PC-3 (cell line): ENCODE measurements around the gene NCMAP. TPM values are rescaled to one million over a fixed set of nuclear protein-coding genes. Genes with fewer than 3 reads are reported as not detected.
"Not testable (repeated sequence)": the region's sequence is repeated elsewhere in the genome, so short reads cannot be mapped to it uniquely, and the experiment has no call there.

Source experiments
- ATAC-seq: fragments of 200-7000 bp; cut with Tn5 transposase; 2 replicates; pipeline ENCODE4 v1.9.1; 2020; ENCODE audit warnings: mild to moderate bottlenecking, moderate library complexity
- BruUV-seq: library from RNA; stranded (reverse); fragments of 400-500 nt; replicated peaks from 2 replicates; lab custom pipeline; 2021; lab: Mats Ljungman, UMichigan
- CTCF ChIA-PET: fragments of 300-600 bp; sonication (Branson Sonifier 250); formaldehyde crosslinking; loops from one replicate; lab custom pipeline; 2022; ENCODE audit warnings: antibody characterized with exemption; lab: Charles Lee
- POLR2A ChIA-PET: fragments of 300-600 bp; sonication (Branson Sonifier 250); formaldehyde crosslinking; loops from one replicate; lab custom pipeline; 2022; ENCODE audit warnings: antibody characterized with exemption; ENCODE audit not compliant: unreplicated experiment; lab: Charles Lee
- DNase-seq: peaks from one replicate; pipeline ENCODE4 v3.0.0-alpha.2; 2015
- H2AFZ ChIP-seq: fragments of 300-600 bp; sonication (generic); 2 replicates; pipeline ENCODE4 v1.6.0; 2016; ENCODE audit warnings: antibody characterized with exemption, low read length
- H3F3A ChIP-seq: fragments of 300-600 bp; sonication (generic); one replicate; pipeline ENCODE4 v1.6.0; 2017; ENCODE audit warnings: antibody characterized with exemption, low read length, control low read depth, mild to moderate bottlenecking; ENCODE audit not compliant: unreplicated experiment
- H3K27ac ChIP-seq: fragments of 300-600 bp; sonication (generic); 2 replicates; pipeline ENCODE4 v1.5.1; 2016; ENCODE audit warnings: mild to moderate bottlenecking, low read length
- H3K27me3 ChIP-seq: fragments of 300-600 bp; sonication (generic); 2 replicates; pipeline ENCODE4 v1.6.1; 2016; ENCODE audit warnings: low read length, mixed read lengths
- H3K36me3 ChIP-seq: fragments of 300-600 bp; sonication (generic); 2 replicates; pipeline ENCODE4 v1.6.1; 2016; ENCODE audit warnings: low read depth, mixed run types, low read length, mixed read lengths
- H3K4me1 ChIP-seq: fragments of 300-600 bp; sonication (generic); 2 replicates; pipeline ENCODE4 v1.5.1; 2016; ENCODE audit warnings: low read length; ENCODE audit not compliant: insufficient read depth
- H3K4me2 ChIP-seq: fragments of 300-600 bp; sonication (generic); 2 replicates; pipeline ENCODE4 v1.6.0; 2016; ENCODE audit warnings: low read length
- H3K4me3 ChIP-seq: fragments of 300-600 bp; sonication (generic); 2 replicates; pipeline ENCODE4 v1.5.1; 2016; ENCODE audit warnings: mild to moderate bottlenecking, low read length, mixed read lengths
- H3K79me2 ChIP-seq: fragments of 300-600 bp; sonication (generic); 2 replicates; pipeline ENCODE4 v1.6.1; 2017; ENCODE audit warnings: low read length, mixed read lengths
- H3K9ac ChIP-seq: fragments of 300-600 bp; sonication (generic); 2 replicates; pipeline ENCODE4 v1.6.0; 2016; ENCODE audit warnings: mild to moderate bottlenecking, low read length
- H3K9me2 ChIP-seq: fragments of 300-600 bp; sonication (generic); replicated peaks from 2 replicates; pipeline ENCODE4 v1.6.1; 2016; ENCODE audit warnings: mixed run types, low read length, mixed read lengths
- H3K9me3 ChIP-seq: fragments of 300-600 bp; sonication (generic); 2 replicates; pipeline ENCODE4 v1.6.1; 2016; ENCODE audit warnings: low read length, mixed read lengths
- H4K20me1 ChIP-seq: fragments of 300-600 bp; sonication (generic); 2 replicates; pipeline ENCODE4 v1.6.1; 2016; ENCODE audit warnings: low read length, mixed read lengths
- EZH2 ChIP-seq: fragments of 300-600 bp; sonication (generic); IDR thresholded peaks from one replicate; pipeline ENCODE4 v1.6.1; 2017; ENCODE audit warnings: antibody characterized with exemption, mild to moderate bottlenecking, low read length; ENCODE audit not compliant: unreplicated experiment
- EZH2phosphoT487 ChIP-seq: fragments of 300-600 bp; sonication (generic); IDR thresholded peaks from 2 replicates; pipeline ENCODE4 v1.6.1; 2018; ENCODE audit warnings: mild to moderate bottlenecking, antibody characterized with exemption, low read length, borderline replicate concordance
- intact Hi-C: fragments of 100-400 bp; cut with micrococcal nuclease; formaldehyde crosslinking; loops from 2 replicates; pipeline ENCODE4 v1.9.0; 2023
- total RNA-seq: library from RNA; depleted of rRNA; stranded (reverse); fragments of >200 nt; gene quantifications from 2 replicates; pipeline ENCODE4 v1.2.3, GENCODE V29; 2014
- TF ChIP-seq, protein P1 (sequence below): fragments of 300-600 bp; sonication (generic); conservative IDR thresholded peaks from 2 replicates; pipeline ENCODE4 v1.5.1; 2017; ENCODE audit warnings: antibody characterized with exemption, low read depth, mild to moderate bottlenecking, low read length

Gene NCMAP
- total RNA-seq, 1 experiment from 2014 or later, result 1.8 TPM

DNA sequence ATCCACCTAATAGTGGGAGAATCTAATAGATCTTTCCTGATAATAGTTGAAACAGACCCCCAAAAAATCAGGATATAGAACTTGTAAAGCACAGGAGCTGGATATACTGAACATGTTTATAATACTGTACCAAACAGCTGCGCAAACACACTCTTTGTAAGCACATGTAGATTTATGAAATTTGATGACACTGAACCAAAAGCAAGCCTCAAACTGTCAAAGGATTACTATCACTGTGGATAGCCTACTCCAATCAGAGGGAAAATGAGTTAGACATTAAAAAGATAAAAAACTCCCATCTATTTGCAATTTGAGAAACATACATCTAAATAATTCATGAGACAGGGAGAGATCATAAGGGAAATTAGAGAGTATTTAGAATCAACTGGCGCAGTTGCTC is 27.1 kb upstream of the NCMAP start:
- no peak overlapping the region for H3K4me3 ChIP-seq
- no peaks in the 10 kb centered on the region for H3F3A ChIP-seq
- H2AFZ ChIP-seq, result no peak overlapping the region
- no peaks in the 10 kb centered on the region for H3K9me2 ChIP-seq
- no TSS peak for BruUV-seq
- H4K20me1 ChIP-seq, result no peaks in the 10 kb centered on the region
- no peak overlapping the region for H3K4me2 ChIP-seq
- CTCF ChIA-PET, result no interaction called here
- ATAC-seq (no peak), DNase-seq (no peak)
- no peaks in the 10 kb centered on the region for H3K79me2 ChIP-seq
- intact Hi-C loops, result no loop called here
- H3K27ac ChIP-seq, result no peak overlapping the region
- no peaks in the 10 kb centered on the region for H3K9me3 ChIP-seq
- H3K27me3 ChIP-seq, result no peaks in the 10 kb centered on the region
- H3K4me1 ChIP-seq, result no peaks in the 10 kb centered on the region
- POLR2A ChIA-PET, result no interaction called here
- H3K9ac ChIP-seq, result no peak overlapping the region
- TF ChIP-seq EZH2phosphoT487, result no peak
- TF ChIP-seq, protein P1, sequence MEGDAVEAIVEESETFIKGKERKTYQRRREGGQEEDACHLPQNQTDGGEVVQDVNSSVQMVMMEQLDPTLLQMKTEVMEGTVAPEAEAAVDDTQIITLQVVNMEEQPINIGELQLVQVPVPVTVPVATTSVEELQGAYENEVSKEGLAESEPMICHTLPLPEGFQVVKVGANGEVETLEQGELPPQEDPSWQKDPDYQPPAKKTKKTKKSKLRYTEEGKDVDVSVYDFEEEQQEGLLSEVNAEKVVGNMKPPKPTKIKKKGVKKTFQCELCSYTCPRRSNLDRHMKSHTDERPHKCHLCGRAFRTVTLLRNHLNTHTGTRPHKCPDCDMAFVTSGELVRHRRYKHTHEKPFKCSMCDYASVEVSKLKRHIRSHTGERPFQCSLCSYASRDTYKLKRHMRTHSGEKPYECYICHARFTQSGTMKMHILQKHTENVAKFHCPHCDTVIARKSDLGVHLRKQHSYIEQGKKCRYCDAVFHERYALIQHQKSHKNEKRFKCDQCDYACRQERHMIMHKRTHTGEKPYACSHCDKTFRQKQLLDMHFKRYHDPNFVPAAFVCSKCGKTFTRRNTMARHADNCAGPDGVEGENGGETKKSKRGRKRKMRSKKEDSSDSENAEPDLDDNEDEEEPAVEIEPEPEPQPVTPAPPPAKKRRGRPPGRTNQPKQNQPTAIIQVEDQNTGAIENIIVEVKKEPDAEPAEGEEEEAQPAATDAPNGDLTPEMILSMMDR, result no peak
- TF ChIP-seq EZH2, result no peak
- no peaks in the 10 kb centered on the region for H3K36me3 ChIP-seq

DNA sequence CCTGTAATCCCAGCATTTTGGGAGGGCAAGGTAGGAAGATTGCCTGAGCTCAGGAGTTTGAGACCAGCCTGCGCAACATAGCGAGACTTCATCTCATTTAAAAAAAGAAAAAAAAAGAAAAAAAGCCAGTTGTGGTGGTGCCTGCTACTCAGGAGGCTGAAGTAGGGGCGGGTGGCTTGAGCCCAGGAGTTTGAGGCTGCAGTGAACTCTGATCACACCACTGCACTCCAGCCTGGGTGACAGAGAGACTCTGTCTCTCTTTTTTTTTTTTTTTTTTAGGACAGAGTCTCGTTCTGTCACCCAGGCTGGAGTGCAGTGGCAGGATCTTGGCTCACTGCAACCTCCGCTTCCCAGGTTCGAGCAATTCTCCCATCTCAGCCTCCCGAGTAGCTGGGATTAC is 26.6 kb upstream of the NCMAP start:
- H3K9me3 ChIP-seq, H3K79me2 ChIP-seq, H3K4me3 ChIP-seq, BruUV-seq, H3F3A ChIP-seq, DNase-seq, H3K4me1 ChIP-seq, H3K9me2 ChIP-seq, H3K4me2 ChIP-seq, H4K20me1 ChIP-seq, H2AFZ ChIP-seq, intact Hi-C loops, H3K36me3 ChIP-seq, ATAC-seq, H3K27ac ChIP-seq, H3K9ac ChIP-seq, CTCF ChIA-PET, H3K27me3 ChIP-seq: not testable (repeated sequence)
- POLR2A ChIA-PET, result interaction anchor here (0.6 kb wide), 1 partner anchor 161 kb away, joined by 4 read pairs; no protein-coding TSS in a partner anchor

DNA sequence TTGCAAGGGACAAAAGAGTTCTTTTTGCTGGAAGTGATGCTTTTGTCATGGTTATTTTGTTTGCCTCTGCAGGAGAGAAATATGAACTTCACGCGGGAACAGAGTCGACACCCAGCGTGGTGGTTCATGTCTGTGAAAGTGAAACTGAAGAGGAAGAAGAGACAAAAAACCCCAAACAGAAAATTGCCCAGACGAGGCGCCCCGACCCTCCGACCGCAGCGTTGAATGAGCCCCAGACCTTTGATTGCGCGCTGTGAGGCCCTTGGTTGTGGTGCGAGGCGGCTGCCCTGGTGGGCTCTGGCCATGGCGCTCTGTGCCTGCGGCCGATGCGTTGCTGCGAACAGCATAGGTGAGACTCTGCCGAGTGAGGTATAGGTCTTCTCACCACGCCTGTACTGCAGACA is 20.9 kb upstream of the NCMAP start:
- ChIA-PET CTCF (no interaction called here), POLR2A (no interaction called here)

More for the DNA sequence above, 20.9 kb upstream of the NCMAP start:
- H3K79me2 ChIP-seq, result no peaks in the 10 kb centered on the region
- no peaks in the 10 kb centered on the region for H3K9me3 ChIP-seq
- ATAC-seq (no peak), DNase-seq (no peak)
- no peaks in the 10 kb centered on the region for H3F3A ChIP-seq
- no peak overlapping the region for H2AFZ ChIP-seq
- no peaks in the 10 kb centered on the region for H4K20me1 ChIP-seq
- H3K4me3 ChIP-seq, result no peak overlapping the region
- H3K36me3 ChIP-seq, result peaks cover 6% of the 10 kb centered on the region; the same call in 1 of the 2 replicates
- no peak overlapping the region for H3K9ac ChIP-seq
- peaks cover 4% of the 10 kb centered on the region; the same call in 1 of the 2 replicates for H3K4me1 ChIP-seq
- H3K9me2 ChIP-seq, result no peaks in the 10 kb centered on the region
- H3K27ac ChIP-seq, result no peak overlapping the region
- no peak overlapping the region for H3K4me2 ChIP-seq
- H3K27me3 ChIP-seq, result no peaks in the 10 kb centered on the region
- no TSS peak for BruUV-seq
- no peak for TF ChIP-seq EZH2phosphoT487
- TF ChIP-seq, protein P1, result no peak
- no peak for TF ChIP-seq EZH2
- intact Hi-C loops, result no loop called here
